GM18505 (cell line): Measurements from ENCODE around the gene HNRNPAB.

Source experiments
- ATAC-seq: cut with Tn5 transposase; IDR thresholded peaks from one replicate; pipeline ENCODE4 v1.9.1; 2021; ENCODE audit not compliant: unreplicated experiment
- POLR2A ChIP-seq: IDR thresholded peaks from 4 replicates; pipeline ENCODE4 v1.6.1; 2011; ENCODE audit warnings: borderline replicate concordance; ENCODE audit not compliant: insufficient read depth, insufficient read length; ENCODE audit errors: extremely low read depth

HNRNPAB gene

DNA sequence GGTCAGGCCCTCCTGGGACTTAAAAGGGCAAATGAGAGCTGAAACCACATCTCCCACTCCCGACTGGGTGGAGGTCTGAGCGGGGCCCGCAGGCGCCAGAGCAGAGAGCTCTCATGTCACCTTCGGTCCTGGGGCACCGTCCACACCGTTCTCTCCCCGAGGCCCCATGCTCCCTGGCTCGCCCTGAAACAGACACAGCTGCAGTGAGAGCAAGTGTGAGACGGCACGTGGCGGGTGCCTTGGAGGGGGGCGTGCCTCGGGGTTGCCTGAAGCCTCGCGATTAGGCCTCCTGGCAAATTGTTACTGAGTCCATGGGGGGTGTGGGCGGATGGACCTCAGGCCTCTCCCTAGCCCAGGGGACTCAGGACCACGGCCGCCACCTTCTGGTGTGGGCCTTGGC, 52.4 kb downstream of the HNRNPAB start:
- ATAC-seq: no peak
- no peak for TF ChIP-seq POLR2A

DNA sequence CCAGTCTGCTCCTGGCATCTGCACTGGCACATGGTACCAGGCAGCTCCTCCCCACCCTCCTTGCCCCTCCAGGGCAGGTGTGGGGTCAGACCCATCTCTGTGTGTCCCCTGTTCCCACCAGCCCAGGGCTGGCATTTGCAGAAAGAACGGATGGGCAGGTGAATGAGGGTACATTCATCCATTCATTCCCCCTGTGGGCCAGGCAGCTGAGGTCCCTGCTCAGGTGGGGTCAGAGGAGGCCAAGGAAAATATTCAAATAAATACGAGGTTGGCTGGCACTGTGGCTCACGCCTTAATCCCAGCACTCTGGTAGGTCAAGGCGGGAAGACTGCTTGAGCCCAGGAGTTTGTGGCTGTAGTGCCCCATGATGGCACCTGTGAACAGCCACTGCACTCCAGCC, 53.3 kb downstream of the HNRNPAB start:
- no peak for ATAC-seq
- TF ChIP-seq POLR2A: no peak

DNA sequence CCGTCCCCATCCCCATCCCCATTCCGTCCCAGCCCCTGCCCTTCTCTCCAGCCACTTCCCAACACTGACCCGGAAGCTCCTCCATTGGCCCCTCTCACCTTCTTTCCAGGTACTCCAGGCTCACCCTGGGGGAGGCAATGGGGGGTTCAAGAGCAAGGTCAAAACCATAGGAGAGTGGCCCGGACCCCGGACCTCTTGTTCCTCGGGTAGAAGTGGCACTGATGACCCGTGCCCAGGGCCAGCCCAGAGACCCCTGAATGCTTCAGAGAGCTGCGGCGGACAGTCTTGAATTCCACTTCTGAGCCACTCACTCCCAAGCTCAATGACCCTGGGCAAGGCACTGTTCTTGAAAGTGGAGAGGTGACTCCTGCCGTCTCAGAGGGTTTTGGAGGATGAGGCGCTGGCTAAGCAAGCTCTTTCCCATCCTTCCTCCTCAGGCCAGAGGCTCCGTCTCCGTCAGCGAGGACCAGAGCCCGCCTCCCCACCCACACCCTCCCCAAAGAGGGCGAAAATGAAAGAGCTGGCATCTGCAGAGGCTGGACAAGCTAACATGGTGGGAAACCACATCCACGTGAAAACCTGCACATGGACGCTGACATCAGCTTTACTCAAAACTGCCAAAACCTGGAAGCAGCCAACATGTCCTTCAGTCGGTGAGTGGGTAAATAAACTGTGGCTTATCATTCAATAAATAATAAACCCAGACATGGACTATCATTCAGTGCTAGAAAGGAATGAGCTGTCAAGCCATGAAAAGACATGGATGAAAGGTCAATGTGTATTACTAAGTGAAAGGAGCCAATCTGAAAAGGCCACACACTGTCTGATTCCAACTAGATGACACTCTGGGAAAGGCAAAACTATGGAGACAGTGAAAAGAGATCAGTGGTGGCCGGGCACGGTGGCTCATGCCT, 55.5 kb downstream of the HNRNPAB start:
- TF ChIP-seq POLR2A: no peak
- ATAC-seq: no peak
